Smooth muscle cell of bladder (primary cell): Measurements from ENCODE around the gene P2RY1. TPM values are rescaled to one million over a fixed set of nuclear protein-coding genes. Genes with fewer than 3 reads are reported as not detected.

Source experiments
- total RNA-seq: library from RNA; depleted of rRNA; stranded (reverse); fragments of >200 nt; gene quantifications from 2 replicates; pipeline ENCODE4 v1.2.3, GENCODE V29; 2014

P2RY1 gene, protein sequence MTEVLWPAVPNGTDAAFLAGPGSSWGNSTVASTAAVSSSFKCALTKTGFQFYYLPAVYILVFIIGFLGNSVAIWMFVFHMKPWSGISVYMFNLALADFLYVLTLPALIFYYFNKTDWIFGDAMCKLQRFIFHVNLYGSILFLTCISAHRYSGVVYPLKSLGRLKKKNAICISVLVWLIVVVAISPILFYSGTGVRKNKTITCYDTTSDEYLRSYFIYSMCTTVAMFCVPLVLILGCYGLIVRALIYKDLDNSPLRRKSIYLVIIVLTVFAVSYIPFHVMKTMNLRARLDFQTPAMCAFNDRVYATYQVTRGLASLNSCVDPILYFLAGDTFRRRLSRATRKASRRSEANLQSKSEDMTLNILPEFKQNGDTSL
- total RNA-seq: 1.1 and 4.4 TPM in 2 replicates

GRCh38 chr3:152834776-152835600 is at the start of gene P2RY1:
Gene P2RY1 (plus strand): TSS chr3:152835131. CDS start chr3:152835783, 652 bp downstream.

